ENCODE data around the gene DIP2C.

GRCh38 chr10:331186-331585, 358.3 kb downstream of the DIP2C start:
- no peak for TF ChIP-seq CTCF (IDR thresholded peaks at IDR 0.05)
- TF ChIP-seq POLR2A (IDR thresholded peaks at IDR 0.05) = no peak
- no peak for TF ChIP-seq POLR2AphosphoS5 (IDR thresholded peaks at IDR 0.05)
